Dedifferentiated amniotic fluid mesenchymal stem cell (primary cell): Measurements from ENCODE around the gene CDKN3.
"Not testable (repeated sequence)": the region's sequence is repeated elsewhere in the genome, so short reads cannot be mapped to it uniquely, and the experiment has no call there.

Experiments
- DNase-seq: peaks from one replicate; pipeline ENCODE4 v3.0.0-alpha.2; 2016; ENCODE audit errors: extremely low spot score

CDKN3 gene

GRCh38 chr14:54456820-54457608 lies 60.2 kb downstream of the CDKN3 start:
- not testable (repeated sequence) for DNase-seq

- DNase-seq, result no peak
Measured at GRCh38 chr14:54457609-54457996, 60.8 kb downstream of the CDKN3 start.

- DNase-seq, result not testable (repeated sequence)
Measured at GRCh38 chr14:54458536-54458935, 61.7 kb downstream of the CDKN3 start.

GRCh38 chr14:54459106-54459505 lies 62.3 kb downstream of the CDKN3 start:
- DNase-seq, result no peak

GRCh38 chr14:54462048-54462447 lies 65.2 kb downstream of the CDKN3 start:
- no peak for DNase-seq

GRCh38 chr14:54465654-54466053 lies 68.8 kb downstream of the CDKN3 start:
- no peak for DNase-seq

GRCh38 chr14:54467280-54467679 lies 70.5 kb downstream of the CDKN3 start:
- no peak for DNase-seq
